Spleen (tissue), 11 donors: ENCODE measurements around the gene LRBA. TPM values are rescaled to one million over a fixed set of nuclear protein-coding genes. Genes with fewer than 3 reads are reported as not detected.
"Not testable (repeated sequence)": the region's sequence is repeated elsewhere in the genome, so short reads cannot be mapped to it uniquely, and the experiment has no call there.

ENCODE experiments used
- DNase-seq: peaks from one replicate; pipeline ENCODE4 v3.0.0-alpha.2; 2020
- H3K27ac ChIP-seq, 8 donors: fragments of 200-600 bp; sonication (generic) in 7 of 8; 1 replicate in 4 of 8; 2 replicates in 4 of 8; pipeline versions ENCODE4 v1.5.0 to v1.8.0; 2016 to 2021; ENCODE audit warnings: inconsistent platforms in 4 of 8, mild to moderate bottlenecking in 4 of 8, moderate library complexity in 1 of 8
- H3K27me3 ChIP-seq, 7 donors: fragments of 200-600 bp; sonication (generic) in 6 of 7; replicated peaks in 1 of 7; 1 replicate in 4 of 7; 2 replicates in 3 of 7; pipeline versions ENCODE4 v1.5.0 to v1.8.0; 2016 to 2021; ENCODE audit warnings: inconsistent platforms in 3 of 7, mild to moderate bottlenecking in 1 of 7
- H3K36me3 ChIP-seq, 6 donors: fragments of 200-600 bp; sonication (generic) in 5 of 6; 1 replicate in 4 of 6; 2 replicates in 2 of 6; pipeline versions ENCODE4 v1.5.0 to v1.8.0; 2016 to 2021; ENCODE audit warnings: inconsistent platforms in 2 of 6
- H3K4me1 ChIP-seq, 6 donors: fragments of 200-600 bp; sonication (generic) in 5 of 6; 1 replicate in 3 of 6; 2 replicates in 3 of 6; pipeline versions ENCODE4 v1.5.0 to v1.8.0; 2016 to 2021; ENCODE audit warnings: inconsistent platforms in 3 of 6
- H3K4me3 ChIP-seq, 8 donors: fragments of 200-600 bp; sonication (generic) in 7 of 8; 1 replicate in 4 of 8; 2 replicates in 4 of 8; pipeline versions ENCODE4 v1.5.0 to v1.8.0; 2016 to 2021; ENCODE audit warnings: inconsistent platforms in 4 of 8, mild to moderate bottlenecking in 4 of 8, moderate library complexity in 2 of 8
- H3K9me3 ChIP-seq, 8 donors: fragments of 200-600 bp; sonication (generic) in 7 of 8; 1 replicate in 4 of 8; 2 replicates in 4 of 8; pipeline versions ENCODE4 v1.5.0 to v1.8.0; 2016 to 2021; ENCODE audit warnings: inconsistent platforms in 4 of 8
- CTCF ChIP-seq, 11 experiments: fragments of 200-600 bp in 7 of 11; fragments of 450-650 bp in 4 of 11; sonication (generic) in 4 of 11; IDR thresholded peaks in 8 of 11; conservative IDR thresholded peaks in 3 of 11; 1 replicate in 7 of 11; 2 replicates in 4 of 11; pipeline versions ENCODE4 v1.4.0 to v1.8.0; 2016 to 2021; ENCODE audit warnings: antibody characterized with exemption in 11 of 11, inconsistent platforms in 4 of 11, mild to moderate bottlenecking in 1 of 11
- POLR2A ChIP-seq, 3 donors: fragments of 450-650 bp; IDR thresholded peaks; one replicate each; pipeline ENCODE4 v1.5.1; 2017; ENCODE audit warnings: antibody characterized with exemption in 3 of 3, mild to moderate bottlenecking in 1 of 3
- POLR2AphosphoS5 ChIP-seq, 3 donors: sonication (generic); formaldehyde crosslinking; IDR thresholded peaks; one replicate each; pipeline ENCODE4 v1.5.1; 2017; ENCODE audit warnings: antibody characterized with exemption in 3 of 3
- WGBS, 5 donors: extraction: QIAGEN DNeasy Blood & Tissue Kit in 3 of 5; methylation state at CpG; one replicate each; pipeline versions ENCODE4 v1.1.5 to v1.1.7; 2013 to 2018; 5-methylcytosine and 5-hydroxymethylcytosine counted together
- intact Hi-C: fragments of 100-400 bp; cut with DNase I; formaldehyde crosslinking; loops from one replicate; pipeline ENCODE4 v1.15.0; 2023; ENCODE audit warnings: low total_unique reads
- polyA plus RNA-seq, 3 donors: library from polyadenylated mRNA; stranded (reverse); fragments of 200-250 nt; gene quantifications; one replicate each; pipeline ENCODE4 v1.2.1, GENCODE V29; 2013
- total RNA-seq, 7 donors: library from RNA; depleted of rRNA in 3 of 7; stranded (reverse); fragments of >200 nt in 3 of 7; fragmentation: NEBNext Ultra II Directional in 4 of 7; extraction: Animal tissue kit (Norgen Biotek cat#: 25700) in 4 of 7; gene quantifications; one replicate each; pipeline versions ENCODE4 v1.1.0 to v1.2.1, GENCODE V29; 2016 to 2021
- donor health status: healthy with polysubstance abuse.
- donor health status: DM: no; HTN: no; CAD: no; lungs with moderate emphysema.
- donor health status: DM: no; HTN: no; CAD: no.
- donor health status: Bipolar disorder and iron deficiency.
- donor health status: healthy.
- donor health status: DM: no; HTN: no; CAD: no.
- donor health status: DM: yes; HTN: yes; CAD: no.

Gene LRBA
- total and polyA plus RNA-seq, 10 donors, result 8.2 to 84.9 (median 50.5) TPM

DNA sequence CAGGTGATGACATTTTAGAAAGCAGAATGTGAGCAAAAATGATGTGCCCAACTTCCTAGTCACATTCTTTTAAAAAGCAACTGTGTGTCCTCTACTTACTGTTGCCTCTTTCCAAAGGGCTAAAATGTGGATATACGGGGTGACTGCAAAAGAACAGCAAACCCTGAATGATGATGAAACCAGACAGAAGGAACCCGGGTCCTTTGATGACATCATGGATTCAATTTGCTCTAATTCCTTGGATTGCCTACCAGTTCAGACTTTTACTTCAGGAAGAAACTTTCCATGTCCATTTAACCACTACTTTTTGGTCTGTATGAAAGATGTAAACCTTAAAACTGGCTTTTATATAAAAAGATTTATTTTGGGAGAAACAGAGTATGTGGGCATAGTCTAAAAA lies 624.0 kb downstream of the LRBA start:
- H3K27ac ChIP-seq, result no peak overlapping the region
- H3K9me3 ChIP-seq, result peaks cover 0 to 22% (median 14%) of the 10 kb centered on the region in 8 donors
- TF ChIP-seq POLR2AphosphoS5 (IDR thresholded peaks at IDR 0.05), result no peak
- TF ChIP-seq CTCF (IDR thresholded peaks at IDR 0.05 in 8 of 11, conservative IDR thresholded peaks at IDR 0.05 in 3 of 11), result no peak
- TF ChIP-seq POLR2A (IDR thresholded peaks at IDR 0.05), result no peak
- peaks cover 0 to 12% (median 0%) of the 10 kb centered on the region in 6 donors for H3K36me3 ChIP-seq
- intact Hi-C loops, result no loop called here
- no peaks in the 10 kb centered on the region for H3K27me3 ChIP-seq
- DNase-seq, result no peak
- no peak overlapping the region for H3K4me3 ChIP-seq
- no peaks in the 10 kb centered on the region for H3K4me1 ChIP-seq
- WGBS, 5 donors, result 85 to 98% (median 94%) methylated on average over 2 of the region's 2 CpGs

DNA sequence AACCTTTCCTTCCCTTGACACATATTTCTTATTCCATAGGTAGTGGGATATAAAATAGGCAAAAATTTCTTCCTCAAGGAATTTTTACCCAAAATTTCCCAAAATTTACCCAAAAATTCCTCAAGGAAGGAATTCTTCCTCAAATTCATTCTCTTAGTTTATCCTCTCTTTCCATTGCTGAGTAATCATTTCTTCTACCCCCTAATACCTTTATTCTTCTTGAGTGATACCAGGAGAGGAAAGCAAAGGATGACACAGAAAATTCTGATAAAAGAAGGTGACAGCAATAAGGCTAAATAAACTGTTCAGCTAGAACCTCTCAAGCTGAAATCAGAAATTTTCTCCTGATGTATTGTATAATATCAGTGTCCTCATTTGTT lies 624.6 kb downstream of the LRBA start:
- Histone ChIP-seq H3K27ac (no peak overlapping the region), H3K9me3 (peaks cover 0 to 22% (median 14%) of the 10 kb centered on the region in 8 donors), H3K36me3 (peaks cover 0 to 12% (median 0%) of the 10 kb centered on the region in 6 donors), H3K4me3 (no peak overlapping the region), H3K27me3 (no peaks in the 10 kb centered on the region), H3K4me1 (no peaks in the 10 kb centered on the region)
- no peak for DNase-seq
- TF ChIP-seq CTCF (IDR thresholded peaks at IDR 0.05 in 8 of 11, conservative IDR thresholded peaks at IDR 0.05 in 3 of 11), result no peak
- TF ChIP-seq POLR2AphosphoS5 (IDR thresholded peaks at IDR 0.05), result no peak
- TF ChIP-seq POLR2A (IDR thresholded peaks at IDR 0.05), result no peak
- intact Hi-C loops, result no loop called here

DNA sequence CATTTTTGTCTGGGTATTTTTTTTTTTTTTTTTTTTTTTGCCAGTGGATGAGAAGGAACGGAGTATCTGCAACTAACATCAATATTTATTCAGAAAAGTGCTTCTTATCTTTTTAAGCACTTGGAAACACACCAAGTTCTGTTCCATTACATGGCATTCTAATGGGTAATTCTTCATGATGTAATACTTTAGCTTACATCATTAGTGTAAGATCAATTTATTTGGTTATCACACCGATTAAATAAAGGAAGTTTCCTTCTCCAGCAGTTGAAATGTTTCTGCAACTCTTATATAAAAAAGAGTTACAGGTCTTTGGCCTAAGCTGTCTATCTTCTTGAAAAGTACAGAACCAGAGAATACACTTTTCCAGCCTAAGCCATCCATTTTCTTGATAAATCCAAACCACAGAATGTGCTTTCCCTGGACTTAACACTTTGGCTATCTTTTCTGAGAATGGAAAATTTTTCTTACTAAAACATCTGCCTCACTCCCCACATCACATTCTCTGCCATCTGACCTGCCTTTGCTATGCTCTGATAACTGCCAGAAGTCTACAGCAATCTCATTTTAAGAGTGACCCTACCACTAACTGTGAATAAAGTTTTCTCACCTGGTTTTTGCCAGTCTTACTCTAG lies 625.1 kb downstream of the LRBA start:
- Histone ChIP-seq H3K27me3 (no peaks in the 10 kb centered on the region), H3K4me3 (no peak overlapping the region), H3K36me3 (peaks cover 0 to 12% (median 0%) of the 10 kb centered on the region in 6 donors), H3K9me3 (peaks cover 0 to 22% (median 14%) of the 10 kb centered on the region in 8 donors), H3K27ac (no peak overlapping the region), H3K4me1 (no peaks in the 10 kb centered on the region)
- WGBS, 5 donors, result 81 to 88% (median 84%) methylated on average over 2 of the region's 2 CpGs
- intact Hi-C loops, result no loop called here
- TF ChIP-seq POLR2AphosphoS5 (IDR thresholded peaks at IDR 0.05) (no peak), CTCF (IDR thresholded peaks at IDR 0.05 in 8 of 11, conservative IDR thresholded peaks at IDR 0.05 in 3 of 11) (no peak), POLR2A (IDR thresholded peaks at IDR 0.05) (no peak)
- DNase-seq, result no peak

DNA sequence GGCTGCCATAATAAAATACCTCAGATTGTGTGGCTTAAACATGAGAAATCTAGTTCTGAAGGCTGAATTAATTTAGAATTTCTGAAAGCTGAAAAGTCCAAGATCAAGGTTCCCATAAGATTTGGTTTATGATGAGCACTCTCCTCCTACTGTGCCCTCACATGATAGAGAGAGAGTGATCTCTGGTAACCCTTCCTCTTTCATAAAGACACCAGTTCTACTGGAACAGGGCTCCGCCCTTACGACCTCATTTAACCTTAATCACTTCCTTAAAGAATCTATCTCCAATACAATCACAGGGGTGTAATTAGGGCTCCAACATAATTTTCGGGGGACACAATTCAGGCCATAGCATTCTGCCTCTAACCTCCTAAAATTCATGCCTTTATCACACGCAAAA lies 627.1 kb downstream of the LRBA start:
- no peak for DNase-seq
- Histone ChIP-seq H3K9me3 (peaks cover 0 to 11% (median 4%) of the 10 kb centered on the region in 8 donors), H3K27ac (no peak overlapping the region), H3K4me1 (no peaks in the 10 kb centered on the region), H3K36me3 (peaks cover 0 to 4% (median 0%) of the 10 kb centered on the region in 6 donors), H3K27me3 (no peaks in the 10 kb centered on the region), H3K4me3 (no peak overlapping the region)
- intact Hi-C loops, result no loop called here
- TF ChIP-seq POLR2A (IDR thresholded peaks at IDR 0.05) (no peak), CTCF (IDR thresholded peaks at IDR 0.05 in 8 of 11, conservative IDR thresholded peaks at IDR 0.05 in 3 of 11) (no peak), POLR2AphosphoS5 (IDR thresholded peaks at IDR 0.05) (no peak)
- 80 to 95% (median 92%) methylated on average over 4 of the region's 4 CpGs for WGBS, 5 donors

GRCh38 chr4:150386415-150386814 lies 628.7 kb downstream of the LRBA start:
- H3K4me1 ChIP-seq, H3K36me3 ChIP-seq, H3K9me3 ChIP-seq, H3K4me3 ChIP-seq, H3K27ac ChIP-seq, H3K27me3 ChIP-seq, intact Hi-C loops, DNase-seq: not testable (repeated sequence)
- WGBS, 5 donors, result 88 to 97% (median 94%) methylated on average over 2 of the region's 2 CpGs
